SKM-1 (cell line): Measurements from ENCODE around the gene NOL3.

Experiments
- DNase-seq: peaks from one replicate; lab custom pipeline; 2025; ENCODE audit not compliant: unreplicated experiment; lab: John Stamatoyannopoulos, UW

The NOL3 gene

GRCh38 chr16:67204076-67204475 lies 33.7 kb downstream of the NOL3 start:
- no peak for DNase-seq

GRCh38 chr16:67206129-67206837 lies 35.9 kb downstream of the NOL3 start:
- no peak for DNase-seq

- no peak for DNase-seq
Observed at GRCh38 chr16:67206838-67207248, 36.5 kb downstream of the NOL3 start.

GRCh38 chr16:67207249-67208091 lies 37.1 kb downstream of the NOL3 start:
- no peak for DNase-seq

- no peak for DNase-seq
Observed at GRCh38 chr16:67208154-67208896, 38.0 kb downstream of the NOL3 start.

GRCh38 chr16:67209565-67209964 lies 39.2 kb downstream of the NOL3 start:
- DNase-seq = no peak

GRCh38 chr16:67210069-67210937 lies 40.0 kb downstream of the NOL3 start:
- no peak for DNase-seq

GRCh38 chr16:67211674-67212073 lies 41.3 kb downstream of the NOL3 start:
- no peak for DNase-seq

GRCh38 chr16:67212766-67213165 lies 42.4 kb downstream of the NOL3 start:
- DNase-seq = no peak

GRCh38 chr16:67213197-67214019 lies 43.1 kb downstream of the NOL3 start:
- no peak for DNase-seq

GRCh38 chr16:67215706-67216105 lies 45.4 kb downstream of the NOL3 start:
- DNase-seq = no peak

GRCh38 chr16:67216612-67217490 lies 46.5 kb downstream of the NOL3 start:
- peak; percentile 41 for DNase-seq

GRCh38 chr16:67223992-67224391 lies 53.7 kb downstream of the NOL3 start:
- DNase-seq = no peak
